B cell (primary cell): Measurements from ENCODE around the gene EXOC4.

Source experiments
- CTCF ChIP-seq: fragments of 200-600 bp; IDR thresholded peaks from one replicate; pipeline ENCODE4 v1.8.0; 2022; ENCODE audit warnings: antibody characterized with exemption, mild to moderate bottlenecking
- EZH2 ChIP-seq: IDR thresholded peaks from 2 replicates; pipeline ENCODE4 v1.6.1; 2012; ENCODE audit warnings: borderline replicate concordance, low read depth, mild to moderate bottlenecking, moderate library complexity, low read length; ENCODE audit not compliant: insufficient read depth, poor library complexity, severe bottlenecking

GRCh38 chr7:133582766-133583523, 330.1 kb downstream of the EXOC4 start:
- no peak for TF ChIP-seq CTCF
- TF ChIP-seq EZH2 = no peak
